ENCODE results near the gene RGL2. TPM values are rescaled to one million over a fixed set of nuclear protein-coding genes. Genes with fewer than 3 reads are reported as not detected.

The RGL2 gene
- total and polyA plus RNA-seq, 2 of the 13 experiments (the other 11 are each of a cell fraction or from before 2014, with no cell fraction given): 22.9 to 47.4 TPM

DNA sequence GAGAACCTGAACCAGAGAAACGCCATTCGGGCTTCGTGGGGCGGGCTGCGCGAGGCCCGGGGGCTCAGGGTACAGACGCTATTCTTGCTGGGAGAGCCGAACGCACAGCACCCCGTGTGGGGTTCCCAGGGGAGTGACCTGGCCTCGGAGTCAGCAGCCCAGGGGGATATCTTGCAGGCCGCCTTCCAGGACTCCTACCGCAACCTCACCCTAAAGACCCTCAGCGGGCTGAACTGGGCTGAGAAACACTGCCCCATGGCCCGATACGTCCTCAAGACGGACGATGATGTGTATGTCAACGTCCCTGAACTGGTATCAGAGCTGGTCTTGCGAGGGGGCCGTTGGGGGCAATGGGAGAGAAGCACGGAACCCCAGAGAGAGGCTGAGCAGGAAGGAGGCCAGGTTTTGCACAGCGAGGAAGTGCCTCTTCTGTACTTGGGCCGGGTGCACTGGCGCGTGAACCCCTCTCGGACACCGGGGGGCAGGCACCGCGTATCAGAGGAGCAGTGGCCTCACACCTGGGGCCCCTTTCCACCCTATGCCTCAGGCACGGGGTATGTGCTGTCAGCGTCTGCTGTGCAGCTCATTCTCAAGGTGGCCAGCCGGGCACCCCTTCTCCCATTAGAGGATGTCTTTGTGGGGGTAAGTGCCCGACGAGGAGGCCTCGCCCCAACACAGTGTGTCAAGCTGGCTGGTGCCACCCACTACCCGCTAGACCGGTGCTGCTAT lies 20.9 kb downstream of the RGL2 start (continued):
- TF ChIP-seq, protein P1, sequence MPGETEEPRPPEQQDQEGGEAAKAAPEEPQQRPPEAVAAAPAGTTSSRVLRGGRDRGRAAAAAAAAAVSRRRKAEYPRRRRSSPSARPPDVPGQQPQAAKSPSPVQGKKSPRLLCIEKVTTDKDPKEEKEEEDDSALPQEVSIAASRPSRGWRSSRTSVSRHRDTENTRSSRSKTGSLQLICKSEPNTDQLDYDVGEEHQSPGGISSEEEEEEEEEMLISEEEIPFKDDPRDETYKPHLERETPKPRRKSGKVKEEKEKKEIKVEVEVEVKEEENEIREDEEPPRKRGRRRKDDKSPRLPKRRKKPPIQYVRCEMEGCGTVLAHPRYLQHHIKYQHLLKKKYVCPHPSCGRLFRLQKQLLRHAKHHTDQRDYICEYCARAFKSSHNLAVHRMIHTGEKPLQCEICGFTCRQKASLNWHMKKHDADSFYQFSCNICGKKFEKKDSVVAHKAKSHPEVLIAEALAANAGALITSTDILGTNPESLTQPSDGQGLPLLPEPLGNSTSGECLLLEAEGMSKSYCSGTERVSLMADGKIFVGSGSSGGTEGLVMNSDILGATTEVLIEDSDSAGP (CRISPR knock-in tag; IDR thresholded peaks at IDR 0.05; ENCODE audit: borderline replicate concordance): peak; percentile 58; the same call in 1 of the 2 replicates
- TF ChIP-seq, protein P2, sequence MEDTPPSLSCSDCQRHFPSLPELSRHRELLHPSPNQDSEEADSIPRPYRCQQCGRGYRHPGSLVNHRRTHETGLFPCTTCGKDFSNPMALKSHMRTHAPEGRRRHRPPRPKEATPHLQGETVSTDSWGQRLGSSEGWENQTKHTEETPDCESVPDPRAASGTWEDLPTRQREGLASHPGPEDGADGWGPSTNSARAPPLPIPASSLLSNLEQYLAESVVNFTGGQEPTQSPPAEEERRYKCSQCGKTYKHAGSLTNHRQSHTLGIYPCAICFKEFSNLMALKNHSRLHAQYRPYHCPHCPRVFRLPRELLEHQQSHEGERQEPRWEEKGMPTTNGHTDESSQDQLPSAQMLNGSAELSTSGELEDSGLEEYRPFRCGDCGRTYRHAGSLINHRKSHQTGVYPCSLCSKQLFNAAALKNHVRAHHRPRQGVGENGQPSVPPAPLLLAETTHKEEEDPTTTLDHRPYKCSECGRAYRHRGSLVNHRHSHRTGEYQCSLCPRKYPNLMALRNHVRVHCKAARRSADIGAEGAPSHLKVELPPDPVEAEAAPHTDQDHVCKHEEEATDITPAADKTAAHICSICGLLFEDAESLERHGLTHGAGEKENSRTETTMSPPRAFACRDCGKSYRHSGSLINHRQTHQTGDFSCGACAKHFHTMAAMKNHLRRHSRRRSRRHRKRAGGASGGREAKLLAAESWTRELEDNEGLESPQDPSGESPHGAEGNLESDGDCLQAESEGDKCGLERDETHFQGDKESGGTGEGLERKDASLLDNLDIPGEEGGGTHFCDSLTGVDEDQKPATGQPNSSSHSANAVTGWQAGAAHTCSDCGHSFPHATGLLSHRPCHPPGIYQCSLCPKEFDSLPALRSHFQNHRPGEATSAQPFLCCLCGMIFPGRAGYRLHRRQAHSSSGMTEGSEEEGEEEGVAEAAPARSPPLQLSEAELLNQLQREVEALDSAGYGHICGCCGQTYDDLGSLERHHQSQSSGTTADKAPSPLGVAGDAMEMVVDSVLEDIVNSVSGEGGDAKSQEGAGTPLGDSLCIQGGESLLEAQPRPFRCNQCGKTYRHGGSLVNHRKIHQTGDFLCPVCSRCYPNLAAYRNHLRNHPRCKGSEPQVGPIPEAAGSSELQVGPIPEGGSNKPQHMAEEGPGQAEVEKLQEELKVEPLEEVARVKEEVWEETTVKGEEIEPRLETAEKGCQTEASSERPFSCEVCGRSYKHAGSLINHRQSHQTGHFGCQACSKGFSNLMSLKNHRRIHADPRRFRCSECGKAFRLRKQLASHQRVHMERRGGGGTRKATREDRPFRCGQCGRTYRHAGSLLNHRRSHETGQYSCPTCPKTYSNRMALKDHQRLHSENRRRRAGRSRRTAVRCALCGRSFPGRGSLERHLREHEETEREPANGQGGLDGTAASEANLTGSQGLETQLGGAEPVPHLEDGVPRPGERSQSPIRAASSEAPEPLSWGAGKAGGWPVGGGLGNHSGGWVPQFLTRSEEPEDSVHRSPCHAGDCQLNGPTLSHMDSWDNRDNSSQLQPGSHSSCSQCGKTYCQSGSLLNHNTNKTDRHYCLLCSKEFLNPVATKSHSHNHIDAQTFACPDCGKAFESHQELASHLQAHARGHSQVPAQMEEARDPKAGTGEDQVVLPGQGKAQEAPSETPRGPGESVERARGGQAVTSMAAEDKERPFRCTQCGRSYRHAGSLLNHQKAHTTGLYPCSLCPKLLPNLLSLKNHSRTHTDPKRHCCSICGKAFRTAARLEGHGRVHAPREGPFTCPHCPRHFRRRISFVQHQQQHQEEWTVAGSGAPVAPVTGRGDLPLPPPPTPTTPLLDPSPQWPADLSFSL (CRISPR knock-in tag; IDR thresholded peaks at IDR 0.05): no peak
- no peak for TF ChIP-seq ZNF746 (CRISPR knock-in tag; IDR thresholded peaks at IDR 0.05)
- 0 out of 2 replicates have a peak, but pooled peaks have one; percentile 32 for TF ChIP-seq REPIN1 (CRISPR knock-in tag; IDR thresholded peaks at IDR 0.05; ENCODE audit: borderline replicate concordance, low read depth)
- TF ChIP-seq, protein P3, sequence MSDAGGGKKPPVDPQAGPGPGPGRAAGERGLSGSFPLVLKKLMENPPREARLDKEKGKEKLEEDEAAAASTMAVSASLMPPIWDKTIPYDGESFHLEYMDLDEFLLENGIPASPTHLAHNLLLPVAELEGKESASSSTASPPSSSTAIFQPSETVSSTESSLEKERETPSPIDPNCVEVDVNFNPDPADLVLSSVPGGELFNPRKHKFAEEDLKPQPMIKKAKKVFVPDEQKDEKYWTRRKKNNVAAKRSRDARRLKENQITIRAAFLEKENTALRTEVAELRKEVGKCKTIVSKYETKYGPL (CRISPR knock-in tag; IDR thresholded peaks at IDR 0.05): no peak
- TF ChIP-seq, protein P4, sequence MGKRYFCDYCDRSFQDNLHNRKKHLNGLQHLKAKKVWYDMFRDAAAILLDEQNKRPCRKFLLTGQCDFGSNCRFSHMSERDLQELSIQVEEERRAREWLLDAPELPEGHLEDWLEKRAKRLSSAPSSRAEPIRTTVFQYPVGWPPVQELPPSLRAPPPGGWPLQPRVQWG (CRISPR knock-in tag; IDR thresholded peaks at IDR 0.05; ENCODE audit: borderline replicate concordance, low read depth): no peak
- no peak for TF ChIP-seq TBX3 (IDR thresholded peaks at IDR 0.05; ENCODE audit: borderline replicate concordance)
- TF ChIP-seq ZFP36L2 (CRISPR knock-in tag; IDR thresholded peaks at IDR 0.05): no peak
- no peak for TF ChIP-seq RFX5 (IDR thresholded peaks at IDR 0.05; ENCODE audit: low read depth, low read length)
- TF ChIP-seq, protein P5, sequence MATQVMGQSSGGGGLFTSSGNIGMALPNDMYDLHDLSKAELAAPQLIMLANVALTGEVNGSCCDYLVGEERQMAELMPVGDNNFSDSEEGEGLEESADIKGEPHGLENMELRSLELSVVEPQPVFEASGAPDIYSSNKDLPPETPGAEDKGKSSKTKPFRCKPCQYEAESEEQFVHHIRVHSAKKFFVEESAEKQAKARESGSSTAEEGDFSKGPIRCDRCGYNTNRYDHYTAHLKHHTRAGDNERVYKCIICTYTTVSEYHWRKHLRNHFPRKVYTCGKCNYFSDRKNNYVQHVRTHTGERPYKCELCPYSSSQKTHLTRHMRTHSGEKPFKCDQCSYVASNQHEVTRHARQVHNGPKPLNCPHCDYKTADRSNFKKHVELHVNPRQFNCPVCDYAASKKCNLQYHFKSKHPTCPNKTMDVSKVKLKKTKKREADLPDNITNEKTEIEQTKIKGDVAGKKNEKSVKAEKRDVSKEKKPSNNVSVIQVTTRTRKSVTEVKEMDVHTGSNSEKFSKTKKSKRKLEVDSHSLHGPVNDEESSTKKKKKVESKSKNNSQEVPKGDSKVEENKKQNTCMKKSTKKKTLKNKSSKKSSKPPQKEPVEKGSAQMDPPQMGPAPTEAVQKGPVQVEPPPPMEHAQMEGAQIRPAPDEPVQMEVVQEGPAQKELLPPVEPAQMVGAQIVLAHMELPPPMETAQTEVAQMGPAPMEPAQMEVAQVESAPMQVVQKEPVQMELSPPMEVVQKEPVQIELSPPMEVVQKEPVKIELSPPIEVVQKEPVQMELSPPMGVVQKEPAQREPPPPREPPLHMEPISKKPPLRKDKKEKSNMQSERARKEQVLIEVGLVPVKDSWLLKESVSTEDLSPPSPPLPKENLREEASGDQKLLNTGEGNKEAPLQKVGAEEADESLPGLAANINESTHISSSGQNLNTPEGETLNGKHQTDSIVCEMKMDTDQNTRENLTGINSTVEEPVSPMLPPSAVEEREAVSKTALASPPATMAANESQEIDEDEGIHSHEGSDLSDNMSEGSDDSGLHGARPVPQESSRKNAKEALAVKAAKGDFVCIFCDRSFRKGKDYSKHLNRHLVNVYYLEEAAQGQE (IDR thresholded peaks at IDR 0.05; ENCODE audit: borderline replicate concordance in 1 of 2, low read depth in 1 of 2, low read length in 2 of 2): no peak
- no peak for TF ChIP-seq GATAD2A (CRISPR knock-in tag; IDR thresholded peaks at IDR 0.05)
- TF ChIP-seq HNRNPL (IDR thresholded peaks at IDR 0.05; ENCODE audit: low read depth, low read length): 0 out of 2 replicates have a peak, but pooled peaks have one; percentile 44
- TF ChIP-seq ZNF20 (CRISPR knock-in tag; IDR thresholded peaks at IDR 0.05): no peak

All from HepG2 (cell line).